Measurements from ENCODE around the gene NCCRP1. TPM values are rescaled to one million over a fixed set of nuclear protein-coding genes. Genes with fewer than 3 reads are reported as not detected.
A peak's percentile ranks its signal among the peaks of the same experiment; 100 is the strongest.

Gene NCCRP1
- total and polyA plus RNA-seq, 8 donors, result 0.96 to 8.5 (median 3.2) TPM

DNA sequence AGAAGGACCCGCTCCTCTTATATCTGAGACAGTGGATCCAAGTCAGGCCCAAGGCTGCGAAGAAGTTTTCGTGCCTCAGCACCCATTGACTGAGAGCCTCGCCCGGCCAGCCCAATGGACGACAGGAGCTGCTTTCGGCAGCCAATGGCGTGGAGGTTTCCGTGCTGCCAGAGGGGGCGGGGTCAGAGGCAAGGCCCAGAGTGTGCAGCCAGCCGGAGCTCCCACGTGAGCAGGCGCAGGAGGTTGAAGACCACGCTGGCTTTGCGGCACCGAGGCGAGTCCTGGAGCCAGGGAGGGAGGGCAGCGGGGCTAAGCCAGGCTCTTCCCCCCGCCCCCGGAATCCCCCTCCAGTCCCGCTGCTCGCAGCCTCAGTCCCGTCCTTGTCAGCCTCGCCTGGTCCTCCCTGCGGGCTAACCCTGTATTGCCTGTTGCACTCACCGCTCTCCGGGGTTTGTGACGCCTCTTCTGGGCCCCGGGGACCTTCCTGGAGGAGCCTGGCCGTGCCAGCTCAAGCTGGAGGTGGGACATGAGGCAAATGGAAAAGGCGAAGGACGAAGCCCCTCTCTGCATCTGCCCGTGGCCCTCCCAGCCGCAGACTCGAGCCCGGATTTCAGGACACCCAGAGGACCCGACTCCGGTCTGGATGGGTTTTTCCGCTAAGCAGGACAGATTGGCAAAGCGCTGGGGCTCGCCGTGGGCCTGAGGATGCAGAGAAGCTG, 50.3 kb downstream of the NCCRP1 start:
- no peaks in the 10 kb centered on the region for H3K9me3 ChIP-seq
- 46% methylated on average over 39 to 42 of the region's 42 CpGs for WGBS, 2 donors
- intact Hi-C loops (cut with DNase I), result no loop called here
- peak in 3 of 4 donors; percentile 40 to 58 (median 51) for ATAC-seq
- H3K27me3 ChIP-seq, result peaks cover 0 to 2% (median 0%) of the 10 kb centered on the region in 4 donors
- DNase-seq, result peak in 3 of 6 donors; percentile 40 to 66 (median 57)
- no peak overlapping the region for H3K27ac ChIP-seq
- H3K4me1 ChIP-seq, result no peaks in the 10 kb centered on the region
- TF ChIP-seq, protein P1, sequence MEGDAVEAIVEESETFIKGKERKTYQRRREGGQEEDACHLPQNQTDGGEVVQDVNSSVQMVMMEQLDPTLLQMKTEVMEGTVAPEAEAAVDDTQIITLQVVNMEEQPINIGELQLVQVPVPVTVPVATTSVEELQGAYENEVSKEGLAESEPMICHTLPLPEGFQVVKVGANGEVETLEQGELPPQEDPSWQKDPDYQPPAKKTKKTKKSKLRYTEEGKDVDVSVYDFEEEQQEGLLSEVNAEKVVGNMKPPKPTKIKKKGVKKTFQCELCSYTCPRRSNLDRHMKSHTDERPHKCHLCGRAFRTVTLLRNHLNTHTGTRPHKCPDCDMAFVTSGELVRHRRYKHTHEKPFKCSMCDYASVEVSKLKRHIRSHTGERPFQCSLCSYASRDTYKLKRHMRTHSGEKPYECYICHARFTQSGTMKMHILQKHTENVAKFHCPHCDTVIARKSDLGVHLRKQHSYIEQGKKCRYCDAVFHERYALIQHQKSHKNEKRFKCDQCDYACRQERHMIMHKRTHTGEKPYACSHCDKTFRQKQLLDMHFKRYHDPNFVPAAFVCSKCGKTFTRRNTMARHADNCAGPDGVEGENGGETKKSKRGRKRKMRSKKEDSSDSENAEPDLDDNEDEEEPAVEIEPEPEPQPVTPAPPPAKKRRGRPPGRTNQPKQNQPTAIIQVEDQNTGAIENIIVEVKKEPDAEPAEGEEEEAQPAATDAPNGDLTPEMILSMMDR (IDR thresholded peaks at IDR 0.05), result no peak
- no peak for FAIRE-seq
- H3K4me3 ChIP-seq, result peak overlapping the region in 1 of 4 donors; percentile 26
- H3K36me3 ChIP-seq, result no peaks in the 10 kb centered on the region

DNA sequence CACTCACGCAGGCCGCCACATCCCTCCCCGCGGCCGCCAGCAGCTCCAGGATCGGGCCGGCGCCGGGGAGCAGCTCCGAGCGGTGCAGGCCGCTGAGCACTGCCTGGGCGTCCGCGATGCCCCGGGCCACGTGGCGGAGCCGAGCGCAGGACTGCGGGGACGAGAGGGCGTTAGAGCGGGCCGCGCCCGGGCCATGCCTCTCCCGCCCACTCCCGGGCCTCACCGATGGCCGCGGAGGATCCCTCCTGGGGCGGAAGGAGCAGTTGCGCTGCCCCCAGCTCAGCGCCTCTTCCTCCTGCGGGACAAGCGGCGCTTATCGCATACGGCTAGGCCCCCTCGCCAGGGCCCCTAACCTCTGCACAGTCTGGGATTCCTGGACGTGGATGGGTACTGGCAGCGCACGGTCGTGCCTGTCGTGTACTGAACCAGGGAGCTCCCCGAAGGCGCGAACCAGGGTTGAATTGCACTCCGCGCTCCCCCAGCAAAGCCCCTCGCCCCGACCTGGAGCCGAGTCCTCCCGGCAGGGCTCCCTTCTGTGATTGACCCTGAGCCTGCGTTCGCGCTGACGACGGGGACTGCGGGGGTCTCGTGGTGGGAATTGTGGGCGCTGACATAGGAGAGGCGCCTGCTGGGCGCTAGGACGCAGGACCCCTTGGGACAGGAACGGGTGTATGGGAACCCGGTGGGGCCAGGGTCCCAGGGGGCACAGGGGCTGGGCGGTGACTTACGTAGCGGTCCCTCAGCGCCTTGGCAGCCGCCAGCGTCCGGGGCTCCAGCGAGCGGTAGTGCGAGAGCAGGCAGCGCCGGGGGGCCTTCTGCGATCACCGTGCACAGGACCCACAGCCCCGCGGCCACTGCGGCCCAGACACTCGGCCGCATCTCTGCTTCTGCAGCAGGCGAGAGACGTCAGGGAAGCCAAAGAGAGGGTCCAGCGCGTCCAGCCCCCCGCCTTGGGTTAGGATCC, 51.2 kb downstream of the NCCRP1 start:
- Histone ChIP-seq H3K4me1 (no peaks in the 10 kb centered on the region), H3K4me3 (peak overlapping the region in 1 of 4 donors; percentile 26), H3K27me3 (peaks cover 0 to 2% (median 0%) of the 10 kb centered on the region in 4 donors), H3K27ac (no peak overlapping the region), H3K36me3 (no peaks in the 10 kb centered on the region), H3K9me3 (no peaks in the 10 kb centered on the region)
- intact Hi-C loops (cut with DNase I), result no loop called here
- FAIRE-seq, result no peak
- ATAC-seq, result peak; percentile 45 to 81 (median 68)
- 27 to 30% methylated on average over 56 to 92 of the region's 92 CpGs for WGBS, 2 donors
- DNase-seq, result peak in 3 of 6 donors; percentile 29 to 69 (median 64)
- TF ChIP-seq, protein P1 (IDR thresholded peaks at IDR 0.05), result no peak

DNA sequence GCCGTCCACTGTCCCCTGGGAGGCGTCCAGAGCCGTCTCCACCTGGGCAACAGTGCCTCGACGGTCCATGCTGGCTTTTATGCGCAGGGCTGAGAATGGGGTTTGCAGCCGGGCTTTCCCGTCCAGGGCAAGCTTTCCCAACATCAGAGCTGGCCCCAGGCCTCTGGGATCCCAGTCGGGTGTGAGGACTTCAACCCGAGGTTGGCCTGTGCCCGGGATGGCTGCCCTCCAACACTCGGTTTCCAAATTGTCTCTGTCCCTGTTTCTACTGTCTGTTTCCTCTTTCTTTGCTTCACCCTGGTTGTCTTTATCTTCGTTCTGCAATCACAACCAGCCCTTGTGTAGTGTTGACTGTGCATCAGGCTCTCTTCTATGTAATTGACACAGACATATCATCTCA, 52.0 kb downstream of the NCCRP1 start, which contains the start of gene IFNL4:
Gene IFNL4, minus strand, starts transcription at position 51 of the 400 bp plus-strand sequence.
- ATAC-seq, result no peak
- TF ChIP-seq, protein P1 (IDR thresholded peaks at IDR 0.05), result no peak
- peak within 1 kb of the TSS in 1 of 4 donors; percentile 26 for H3K4me3 ChIP-seq
- no peak for FAIRE-seq
- DNase-seq, result no peak
- no peaks in the 10 kb centered on the region for H3K36me3 ChIP-seq
- no peaks in the 10 kb centered on the region for H3K4me1 ChIP-seq
- intact Hi-C loops (cut with DNase I), result no loop called here
- H3K9me3 ChIP-seq, result no peaks in the 10 kb centered on the region
- peaks cover 0 to 2% (median 0%) of the 10 kb centered on the region in 4 donors for H3K27me3 ChIP-seq
- H3K27ac ChIP-seq, result no peak within 1 kb of the TSS
- WGBS, 2 donors, result 78 to 80% methylated on average over 11 to 13 of the region's 13 CpGs

DNA sequence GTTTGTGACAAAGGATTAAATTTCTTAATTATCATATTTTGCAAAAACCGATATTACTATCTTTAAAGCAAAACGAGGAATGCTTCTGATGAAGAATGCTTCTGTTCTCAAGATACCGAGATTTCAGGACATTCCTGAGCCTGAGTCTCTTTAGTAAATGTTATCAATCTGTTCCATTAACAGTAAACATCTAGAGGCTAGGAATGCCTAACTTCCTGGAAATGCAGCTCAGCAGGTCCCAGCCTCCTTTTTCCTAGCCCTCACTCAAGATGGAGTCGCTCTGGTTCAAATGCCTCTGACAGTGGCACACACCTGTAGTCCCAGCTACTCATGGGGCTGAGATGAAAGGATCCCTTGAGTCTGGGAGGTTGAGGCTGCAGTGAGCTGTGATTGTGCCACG, 54.3 kb downstream of the NCCRP1 start:
- no peaks in the 10 kb centered on the region for H3K9me3 ChIP-seq
- DNase-seq (no peak), FAIRE-seq (no peak), ATAC-seq (no peak)
- H3K4me1 ChIP-seq, result no peaks in the 10 kb centered on the region
- intact Hi-C loops (cut with DNase I), result no loop called here
- H3K4me3 ChIP-seq, result no peak overlapping the region
- no peak overlapping the region for H3K27ac ChIP-seq
- TF ChIP-seq, protein P1 (IDR thresholded peaks at IDR 0.05), result no peak
- peaks cover 0 to 2% (median 0%) of the 10 kb centered on the region in 4 donors for H3K27me3 ChIP-seq
- WGBS, 2 donors, result 80 to 89% methylated on average over 5 of the region's 5 CpGs
- H3K36me3 ChIP-seq, result no peaks in the 10 kb centered on the region

Other genes with a start within 250 kb of the NCCRP1 start
- 10 to 100 TPM in 1 of 6 donors, 1 to 10 TPM in 5; 5.8 to 10.1 (median 7.4) TPM for gene FBXO17, start 221.2 kb upstream of the NCCRP1 start, total RNA-seq
- 10 to 100 TPM; 11.8 to 13.8 TPM for gene FBXO17, start 221.2 kb upstream of the NCCRP1 start, polyA plus RNA-seq
- 1 to 10 TPM; 2.2 to 5.5 (median 4.3) TPM for gene FBXO27, start 164.4 kb upstream of the NCCRP1 start, total RNA-seq
- 1 to 10 TPM; 1.0 to 2.6 TPM for gene FBXO27, start 164.4 kb upstream of the NCCRP1 start, polyA plus RNA-seq
- gene ACP7, start 112.6 kb upstream of the NCCRP1 start, total RNA-seq, result under 1 TPM in 1 of 6 donors, not detected in 5; 0.09 TPM
- gene ACP7, start 112.6 kb upstream of the NCCRP1 start, polyA plus RNA-seq, result under 1 TPM; 0.11 to 0.42 TPM
- 10 to 100 TPM; 19.4 to 37.2 (median 28.5) TPM for gene PAK4, start 71.2 kb upstream of the NCCRP1 start, total RNA-seq
- 10 to 100 TPM; 29.9 to 38.4 TPM for gene PAK4, start 71.2 kb upstream of the NCCRP1 start, polyA plus RNA-seq
- 1,000 to 10,000 TPM; 1,282 to 3,883 (median 2,778) TPM for gene SYCN, start 7.3 kb downstream of the NCCRP1 start, total RNA-seq
- gene SYCN, start 7.3 kb downstream of the NCCRP1 start, polyA plus RNA-seq, result 1,000 to 10,000 TPM; 1,825 to 2,558 TPM
- not detected for gene IFNL3, start 48.0 kb downstream of the NCCRP1 start, total RNA-seq
- gene IFNL3, start 48.0 kb downstream of the NCCRP1 start, polyA plus RNA-seq, result not detected
- not detected for gene IFNL4, start 51.9 kb downstream of the NCCRP1 start, total RNA-seq
- gene IFNL4, start 51.9 kb downstream of the NCCRP1 start, polyA plus RNA-seq, result under 1 TPM in 1 of 2 donors, not detected in 1; 0.09 TPM
- not detected for gene IFNL2, start 71.4 kb downstream of the NCCRP1 start, total RNA-seq
- not detected for gene IFNL2, start 71.4 kb downstream of the NCCRP1 start, polyA plus RNA-seq
- not detected for gene IFNL1, start 99.4 kb downstream of the NCCRP1 start, total RNA-seq
- gene IFNL1, start 99.4 kb downstream of the NCCRP1 start, polyA plus RNA-seq, result not detected
- 1 to 10 TPM; 1.7 to 2.3 (median 2.2) TPM for gene LRFN1, start 123.9 kb downstream of the NCCRP1 start, total RNA-seq
- 1 to 10 TPM in 1 of 2 donors, under 1 TPM in 1; 0.77 to 1.6 TPM for gene LRFN1, start 123.9 kb downstream of the NCCRP1 start, polyA plus RNA-seq
- 10 to 100 TPM in 2 of 6 donors, 1 to 10 TPM in 4; 1.7 to 17.3 (median 5.9) TPM for gene GMFG, start 139.1 kb downstream of the NCCRP1 start, total RNA-seq
- 10 to 100 TPM; 16.1 to 17.3 TPM for gene GMFG, start 139.1 kb downstream of the NCCRP1 start, polyA plus RNA-seq
- 10 to 100 TPM; 24.1 to 46.4 (median 30.8) TPM for gene SAMD4B, start 145.5 kb downstream of the NCCRP1 start, total RNA-seq
- gene SAMD4B, start 145.5 kb downstream of the NCCRP1 start, polyA plus RNA-seq, result 100 to 1,000 TPM; 103 to 106 TPM
- gene PAF1, start 194.1 kb downstream of the NCCRP1 start, total RNA-seq, result 10 to 100 TPM; 11.3 to 17.7 (median 14.6) TPM
- gene PAF1, start 194.1 kb downstream of the NCCRP1 start, polyA plus RNA-seq, result 10 to 100 TPM; 28.1 to 41.1 TPM
- gene MED29, start 194.4 kb downstream of the NCCRP1 start, total RNA-seq, result 10 to 100 TPM; 15.2 to 23.9 (median 17.5) TPM
- 10 to 100 TPM; 13.2 to 21.0 TPM for gene MED29, start 194.4 kb downstream of the NCCRP1 start, polyA plus RNA-seq
- 10 to 100 TPM; 20.2 to 45.6 (median 31.9) TPM for gene ZFP36, start 209.9 kb downstream of the NCCRP1 start, total RNA-seq
- 100 to 1,000 TPM; 104 to 151 TPM for gene ZFP36, start 209.9 kb downstream of the NCCRP1 start, polyA plus RNA-seq
- gene PLEKHG2, start 215.7 kb downstream of the NCCRP1 start, total RNA-seq, result 10 to 100 TPM in 1 of 6 donors, 1 to 10 TPM in 5; 3.1 to 15.0 (median 7.8) TPM
- 10 to 100 TPM in 1 of 2 donors, 1 to 10 TPM in 1; 6.8 to 12.8 TPM for gene PLEKHG2, start 215.7 kb downstream of the NCCRP1 start, polyA plus RNA-seq
- 1,000 to 10,000 TPM in 5 of 6 donors, 100 to 1,000 TPM in 1; 920 to 1,759 (median 1,167) TPM for gene RPS16, start 239.0 kb downstream of the NCCRP1 start, total RNA-seq
- 1,000 to 10,000 TPM; 1,276 to 1,384 TPM for gene RPS16, start 239.0 kb downstream of the NCCRP1 start, polyA plus RNA-seq
- gene SUPT5H, start 248.6 kb downstream of the NCCRP1 start, total RNA-seq, result 10 to 100 TPM; 49.3 to 69.6 (median 54.0) TPM
- 100 to 1,000 TPM; 172 to 229 TPM for gene SUPT5H, start 248.6 kb downstream of the NCCRP1 start, polyA plus RNA-seq

All from pancreas (tissue), 10 donors.